ENCODE data around the gene FOXL3.

Gene FOXL3

GRCh38 chr7:302054-302992 is 12.4 kb downstream of the FOXL3 start:
- DNase-seq (ENCODE audit: low spot score) = no peak

GRCh38 chr7:303425-303824 is 13.5 kb downstream of the FOXL3 start:
- DNase-seq (ENCODE audit: low spot score) = no peak

GRCh38 chr7:303884-304573 is 14.1 kb downstream of the FOXL3 start:
- DNase-seq (ENCODE audit: low spot score) = no peak

GRCh38 chr7:304574-305409 is 14.8 kb downstream of the FOXL3 start:
- no peak for DNase-seq (ENCODE audit: low spot score)

GRCh38 chr7:305410-306151 is 15.6 kb downstream of the FOXL3 start:
- DNase-seq (ENCODE audit: low spot score) = no peak

- no peak for DNase-seq (ENCODE audit: low spot score)
These were observed 18.0 kb downstream of the FOXL3 start for GRCh38 chr7:307970-308369.

- DNase-seq (ENCODE audit: low spot score) = no peak
These were observed 19.7 kb downstream of the FOXL3 start for GRCh38 chr7:309586-310228.

- no peak for DNase-seq (ENCODE audit: low spot score)
These were observed 21.2 kb downstream of the FOXL3 start for GRCh38 chr7:311131-311680.

GRCh38 chr7:311796-312195 is 21.8 kb downstream of the FOXL3 start:
- no peak for DNase-seq (ENCODE audit: low spot score)

- no peak for DNase-seq (ENCODE audit: low spot score)
These were observed 22.5 kb downstream of the FOXL3 start for GRCh38 chr7:312424-312823.

GRCh38 chr7:314853-315252 is 24.9 kb downstream of the FOXL3 start:
- DNase-seq (ENCODE audit: low spot score) = no peak

GRCh38 chr7:315516-316265 is 25.7 kb downstream of the FOXL3 start:
- no peak for DNase-seq (ENCODE audit: low spot score)

GRCh38 chr7:317643-318405 is 27.9 kb downstream of the FOXL3 start:
- DNase-seq (ENCODE audit: low spot score) = no peak

GRCh38 chr7:318476-318875 is 28.5 kb downstream of the FOXL3 start:
- no peak for DNase-seq (ENCODE audit: low spot score)

GRCh38 chr7:318878-319661 is 29.1 kb downstream of the FOXL3 start:
- DNase-seq (ENCODE audit: low spot score) = no peak

GRCh38 chr7:320297-320696 is 30.3 kb downstream of the FOXL3 start:
- DNase-seq (ENCODE audit: low spot score) = no peak

GRCh38 chr7:322111-322671 is 32.2 kb downstream of the FOXL3 start:
- peak; percentile 68 for DNase-seq (ENCODE audit: low spot score)

GRCh38 chr7:322708-323111 is 32.7 kb downstream of the FOXL3 start:
- no peak for DNase-seq (ENCODE audit: low spot score)
